Stimulated activated CD4-positive, alpha-beta T cell treated with anti-CD3 and anti-CD28 coated beads, Interleukin-15, amount 100 ng/mL, for 48 hours (primary cell): ENCODE data around the gene JPT1.
"Not testable (repeated sequence)": the region's sequence is repeated elsewhere in the genome, so short reads cannot be mapped to it uniquely, and the experiment has no call there.

ENCODE experiments used
- DNase-seq, 2 donors: peaks; one replicate each; pipeline ENCODE4 v3.0.0-alpha.2; 2020; ENCODE audit warnings: low read depth in 2 of 2

The JPT1 gene

DNA sequence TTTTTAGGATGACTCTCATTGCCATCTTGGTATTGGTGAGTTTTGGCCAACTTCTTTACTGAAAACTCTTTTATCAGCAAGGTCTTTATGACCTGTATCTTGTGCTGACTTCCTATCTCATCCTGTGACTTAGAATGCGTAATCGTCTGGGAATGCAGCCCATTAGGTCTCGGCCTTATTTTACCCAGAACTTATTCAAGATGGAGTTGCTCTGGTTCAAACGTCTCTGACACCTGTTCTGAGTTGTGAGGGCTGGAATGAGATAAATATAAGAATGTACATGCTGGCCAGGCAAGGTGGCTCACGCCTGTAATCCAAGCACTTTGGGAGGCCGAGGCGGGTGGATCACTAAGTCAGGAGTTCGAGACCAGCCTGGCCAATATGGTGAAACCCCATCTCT, 4.2 kb upstream of the JPT1 start:
- not testable (repeated sequence) for DNase-seq

DNA sequence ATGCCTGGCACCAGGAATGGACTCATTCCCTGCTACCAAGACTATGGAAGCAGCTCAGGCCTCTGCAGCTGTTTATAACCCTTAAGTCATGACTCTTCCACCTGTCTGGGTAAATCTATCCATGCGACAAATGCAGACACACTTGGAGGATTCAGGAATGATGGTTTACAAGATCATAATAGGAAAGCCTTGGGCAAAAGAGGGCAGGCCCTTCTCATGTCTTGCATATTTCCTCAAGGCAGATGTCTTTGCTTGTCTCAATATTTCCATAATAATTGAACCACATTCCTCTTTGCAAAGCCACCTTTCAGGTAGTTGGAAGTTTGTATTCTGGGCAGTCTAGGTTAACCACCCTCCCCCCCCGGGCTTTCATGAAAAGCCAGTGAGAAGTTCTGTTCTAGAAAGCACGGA, 884 bp upstream of the JPT1 start:
- DNase-seq = no peak

DNA sequence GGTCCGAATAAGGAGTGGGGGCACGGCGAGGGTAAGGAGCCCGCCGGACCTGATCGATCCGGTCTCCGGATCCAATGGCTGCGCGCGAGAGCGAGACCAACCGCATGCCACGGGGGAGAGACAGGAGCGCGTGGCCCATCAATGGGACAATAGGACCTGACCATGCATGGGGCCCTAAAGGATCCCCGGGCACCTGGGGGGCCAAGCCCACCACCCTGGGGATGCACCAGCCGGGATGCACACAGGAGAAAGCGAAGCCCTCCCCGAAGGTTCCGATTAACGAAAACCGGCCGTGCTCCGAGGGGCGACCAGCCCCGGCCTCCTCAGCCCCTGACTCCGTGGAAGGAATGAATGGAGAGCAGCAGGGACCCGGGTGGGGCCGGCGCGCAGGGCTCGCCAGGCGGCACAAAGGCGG, 525 bp downstream of the JPT1 start:
- peak in 1 of 2 donors; percentile 5 for DNase-seq

DNA sequence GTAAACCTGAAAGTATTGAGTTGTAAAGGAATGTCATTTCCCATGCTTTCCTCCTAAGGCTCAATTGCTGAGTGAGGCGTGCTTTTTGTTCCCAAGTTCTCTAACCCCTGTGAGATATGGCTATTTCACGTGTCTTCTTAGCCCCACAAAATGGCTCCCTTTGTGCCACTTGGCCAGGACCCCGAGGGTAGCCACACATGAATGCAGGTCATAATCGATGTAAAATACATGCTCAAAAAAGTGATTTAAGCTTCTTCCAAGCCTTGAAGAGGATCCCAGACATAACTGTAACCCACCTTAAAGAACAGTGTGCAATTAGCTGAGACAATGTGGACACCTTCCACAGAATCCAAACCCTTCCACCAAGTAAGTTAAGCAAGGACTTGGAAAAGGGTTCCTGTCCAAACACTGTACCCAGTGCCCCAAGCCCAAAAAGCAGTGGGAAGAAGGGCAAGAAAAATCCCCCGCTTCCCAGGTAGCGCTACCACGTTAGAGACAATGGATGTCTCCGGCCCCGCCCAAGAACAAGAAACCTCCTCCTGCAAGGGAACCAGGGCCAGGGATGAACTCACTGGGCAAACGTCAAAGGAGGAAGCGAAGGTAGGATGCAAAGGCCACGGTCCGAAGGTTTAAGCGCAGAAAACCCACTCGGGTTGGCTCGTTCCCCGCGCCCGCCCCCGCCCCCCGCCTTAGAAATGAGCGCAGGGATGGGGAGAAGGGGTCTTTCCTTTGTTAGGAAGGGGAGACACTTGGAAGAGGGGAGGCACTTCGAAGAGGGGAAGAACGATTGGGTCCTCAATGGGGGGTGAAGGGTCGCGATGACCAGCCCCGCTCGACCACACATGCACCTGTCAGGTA, 1.2 kb downstream of the JPT1 start:
- no peak for DNase-seq

DNA sequence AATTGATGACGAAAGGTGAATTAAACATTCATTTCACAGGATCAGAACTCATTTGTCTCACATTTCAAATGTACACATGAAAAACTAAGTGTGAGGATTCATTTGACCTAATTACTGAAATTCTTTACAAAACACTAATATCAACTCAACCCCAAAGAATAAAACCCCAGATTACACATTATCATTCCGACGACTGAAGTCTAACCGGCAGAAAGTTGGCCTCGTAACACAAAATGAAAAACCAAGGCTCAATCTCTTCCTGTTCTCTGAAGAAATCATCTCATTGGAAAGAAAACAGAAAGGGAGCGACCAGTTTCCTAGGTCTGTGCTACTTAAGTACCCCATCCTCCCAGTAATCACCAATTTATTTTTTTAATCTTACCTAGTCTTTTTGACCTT, 1.8 kb downstream of the JPT1 start:
- no peak for DNase-seq

DNA sequence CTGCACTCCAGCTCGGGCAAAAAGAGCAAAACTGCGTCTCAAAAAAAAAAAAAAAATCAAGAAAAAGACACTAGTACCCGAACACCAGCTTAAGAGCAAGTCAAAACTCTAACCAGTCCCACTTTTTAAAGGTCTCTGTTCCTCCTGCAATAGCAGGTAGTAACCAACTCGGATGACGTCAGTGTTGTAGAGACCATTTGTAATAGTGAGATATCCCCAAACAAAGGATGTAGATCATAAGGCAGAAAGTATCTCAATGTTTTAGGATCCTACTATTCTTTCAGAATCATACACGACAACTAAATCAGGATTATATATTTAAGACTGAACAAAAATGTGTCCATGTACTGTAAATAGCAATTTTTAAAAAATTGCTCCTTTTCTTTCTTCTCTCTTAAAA, 2.4 kb downstream of the JPT1 start:
- no peak for DNase-seq

- no peak for DNase-seq
Measured at GRCh38 chr17:75147878-75148546, 6.3 kb downstream of the JPT1 start.

GRCh38 chr17:75146592-75146991, 7.7 kb downstream of the JPT1 start:
- DNase-seq = no peak

GRCh38 chr17:75144816-75145512, 9.3 kb downstream of the JPT1 start:
- no peak for DNase-seq

DNA sequence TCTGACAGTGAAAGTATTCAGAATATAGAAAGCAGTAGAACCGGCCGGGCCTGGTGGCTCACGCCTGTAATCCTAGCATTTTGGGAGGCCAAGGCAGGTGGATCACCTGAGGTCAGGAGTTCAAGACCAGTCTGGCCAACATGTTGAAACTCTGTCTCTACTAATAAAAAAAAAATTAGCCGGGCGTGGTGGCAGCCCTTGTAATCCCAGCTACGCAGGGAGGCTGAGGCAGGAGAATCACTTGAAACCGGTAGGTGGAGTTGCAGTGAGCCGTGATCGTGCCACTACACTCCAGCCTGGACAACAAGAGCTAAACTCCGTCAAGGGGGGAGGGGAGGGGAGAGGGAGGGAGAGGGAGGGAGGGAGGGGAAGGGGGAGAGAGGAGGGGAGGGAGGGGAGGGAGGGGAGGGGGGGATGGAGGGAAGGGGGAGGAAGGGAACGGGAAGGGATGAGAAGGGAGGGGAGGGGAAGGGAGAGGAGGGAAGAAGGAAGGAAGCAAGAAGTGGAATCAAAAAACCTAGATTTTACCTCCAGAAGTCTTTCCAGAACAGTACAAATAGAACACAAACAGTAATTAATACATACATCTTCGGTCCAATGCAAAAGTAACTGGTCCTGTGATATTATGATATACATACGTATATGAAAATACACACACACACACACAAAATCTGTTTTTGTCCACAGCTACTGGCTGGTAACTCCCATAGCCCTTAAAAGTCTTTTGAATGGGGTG, 11.9 kb downstream of the JPT1 start:
- no peak for DNase-seq

DNA sequence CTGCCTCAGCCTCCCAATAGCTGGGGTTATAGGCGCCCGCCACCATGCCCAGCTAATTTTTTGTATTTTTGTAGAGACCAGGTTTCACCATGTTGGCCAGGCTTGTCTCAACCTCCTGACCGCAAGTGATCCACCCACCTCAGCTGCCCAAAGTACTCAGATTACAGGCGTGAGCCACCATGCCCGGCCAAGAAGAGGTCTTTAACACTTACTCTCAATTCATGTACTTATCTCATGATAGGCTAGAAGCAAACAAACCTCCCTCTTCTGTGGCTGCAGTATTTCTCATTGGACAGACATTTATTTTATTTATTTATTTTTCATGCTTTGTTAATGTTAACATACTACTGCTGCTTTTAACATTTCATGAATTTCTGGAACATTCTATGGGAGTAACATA, 15.8 kb downstream of the JPT1 start:
- no peak for DNase-seq

DNA sequence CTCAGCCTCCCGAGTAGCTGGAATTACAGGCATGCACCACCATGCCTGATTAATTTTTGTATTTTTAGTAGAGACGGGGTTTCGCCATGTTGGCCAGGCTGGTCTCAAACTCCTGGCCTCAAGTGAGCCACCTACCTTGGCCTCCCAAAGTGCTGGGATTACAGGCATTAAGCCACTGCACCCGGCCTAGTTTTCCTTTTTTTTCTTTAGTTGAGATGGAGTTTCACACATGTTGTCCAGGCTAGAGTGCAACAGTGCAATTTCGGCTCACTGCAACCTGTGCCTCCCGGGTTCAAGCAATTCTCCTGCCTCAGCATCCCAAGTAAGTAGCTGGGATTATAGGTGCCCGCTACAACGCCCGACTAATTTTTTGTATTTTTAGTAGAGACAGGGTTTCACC, 16.6 kb downstream of the JPT1 start:
- DNase-seq = not testable (repeated sequence)

GRCh38 chr17:75135946-75136345, 18.4 kb downstream of the JPT1 start:
- DNase-seq = no peak

DNA sequence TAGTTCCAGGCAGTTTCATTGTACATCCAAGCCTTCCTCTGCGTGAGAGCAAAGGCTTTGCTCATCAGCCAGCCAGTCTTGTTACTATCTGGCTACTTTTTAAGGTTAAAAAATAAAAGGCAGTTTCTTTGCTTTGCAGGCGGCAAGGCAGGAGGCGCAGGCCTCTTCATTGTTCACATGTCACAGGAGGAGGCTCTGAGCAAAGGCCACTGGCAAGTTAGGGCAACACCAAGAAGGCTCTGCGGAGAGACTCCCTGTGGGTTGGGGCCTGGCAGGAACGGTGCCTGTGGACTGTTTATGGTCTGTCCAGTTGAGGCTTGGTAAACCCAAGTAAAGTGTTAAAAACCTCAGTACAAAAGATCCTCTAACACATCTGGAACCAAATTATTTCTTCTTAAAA, 18.9 kb downstream of the JPT1 start:
- no peak for DNase-seq

DNA sequence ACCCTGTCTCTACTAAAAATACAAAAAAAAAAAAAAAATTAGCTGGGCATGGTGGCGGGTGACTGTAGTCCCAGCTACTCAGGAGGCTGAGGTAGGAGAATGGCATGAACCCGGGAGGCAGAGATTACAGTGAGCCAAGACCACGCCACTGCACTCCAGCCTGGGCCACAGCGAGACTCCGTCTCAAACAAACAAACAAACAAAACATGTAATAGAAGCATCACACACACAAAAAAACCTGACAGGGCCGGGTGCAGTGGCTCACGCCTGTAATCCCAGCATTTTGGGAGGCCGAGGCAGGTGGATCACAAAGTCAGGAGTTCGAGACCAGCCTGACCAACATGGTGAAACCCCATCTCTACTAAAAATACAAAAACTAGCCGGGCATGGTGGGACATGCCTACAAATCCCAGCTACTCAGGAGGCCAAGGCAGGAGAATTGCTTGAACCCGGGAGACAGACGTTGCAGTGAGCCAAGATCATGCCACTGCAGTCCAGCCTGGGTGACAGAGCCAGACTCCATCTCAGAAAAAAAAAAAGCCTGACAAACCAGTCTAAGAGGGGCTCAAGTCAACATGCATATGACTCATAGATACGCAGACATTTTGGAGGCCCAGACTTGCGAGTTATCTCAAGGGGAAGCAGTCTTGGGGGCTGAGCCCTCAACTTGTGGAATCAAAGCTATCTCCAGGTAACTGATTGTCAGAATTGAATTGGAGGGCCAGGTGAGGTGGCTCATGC, 20.5 kb downstream of the JPT1 start:
- DNase-seq = not testable (repeated sequence)

DNA sequence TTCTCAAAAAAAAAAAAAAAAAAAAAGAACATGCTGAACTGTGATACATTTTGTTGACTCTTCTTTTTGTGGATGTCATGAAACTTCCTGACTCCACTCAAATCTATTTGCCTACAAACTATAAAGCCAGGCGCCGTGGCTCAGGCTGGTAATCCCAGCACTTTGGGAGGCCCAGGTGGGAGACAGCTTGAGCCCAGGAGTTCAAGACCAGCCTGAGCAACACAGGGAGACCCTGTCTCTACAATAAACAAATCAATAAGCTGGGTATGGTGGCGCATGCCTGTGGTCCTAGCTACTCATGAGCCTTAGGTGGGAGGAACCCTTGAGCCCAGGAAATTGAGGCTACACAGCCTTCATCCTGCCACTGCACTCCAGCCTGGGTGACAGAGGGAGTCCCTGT, 21.3 kb downstream of the JPT1 start:
- DNase-seq = no peak

GRCh38 chr17:75132018-75133000, 22.0 kb downstream of the JPT1 start:
- not testable (repeated sequence) for DNase-seq

DNA sequence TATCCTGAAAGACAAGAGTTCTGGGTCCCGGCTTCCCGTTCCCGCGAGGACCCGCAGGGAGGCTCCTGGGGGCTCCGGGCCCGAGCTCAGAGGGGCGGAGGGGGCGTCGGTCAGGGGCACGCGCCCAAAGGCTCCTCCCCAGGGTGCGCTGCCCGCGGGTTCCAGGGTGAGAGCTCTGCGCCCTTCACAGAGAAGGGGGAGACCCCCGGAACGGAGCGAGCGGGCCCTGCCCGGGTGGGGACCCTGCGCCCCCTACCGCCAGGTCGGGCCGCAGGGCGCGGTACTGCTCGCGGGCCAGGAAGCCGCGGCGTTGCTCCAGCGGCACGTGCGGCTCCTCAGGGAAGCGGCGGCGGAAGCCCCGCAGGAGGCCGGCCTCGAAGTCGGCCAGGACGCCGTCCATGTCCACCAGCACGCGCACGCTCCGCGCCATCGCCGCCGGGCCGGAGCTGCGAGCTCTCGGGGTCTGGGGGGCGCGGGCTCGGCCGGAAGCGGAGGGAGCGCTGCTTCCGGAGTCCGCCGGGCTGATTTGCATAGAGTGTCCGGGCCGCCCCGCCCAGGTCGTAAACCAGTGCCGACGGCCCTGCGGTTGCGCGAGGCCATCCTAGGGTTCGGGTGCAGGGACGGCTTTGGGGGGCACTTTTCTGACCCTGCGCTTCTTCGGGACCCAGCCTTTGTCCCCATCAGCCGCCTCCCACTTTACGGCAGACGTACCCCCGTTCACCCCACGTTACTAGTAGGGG, 22.9 kb downstream of the JPT1 start, which contains the start of gene NT5C:
Gene NT5C, minus strand, starts transcription at position 465 of the 740 bp plus-strand sequence. Its CDS starts 35 bp downstream, at position 430.
- DNase-seq = peak in 1 of 2 donors; percentile 68

GRCh38 chr17:75130632-75131277, 23.6 kb downstream of the JPT1 start:
- DNase-seq = peak in 1 of 2 donors; percentile 34
